WTC11 (cell line): ENCODE measurements around the gene RNF181. TPM values are rescaled to one million over a fixed set of nuclear protein-coding genes. Genes with fewer than 3 reads are reported as not detected.

Experiments used
- ATAC-seq: fragments of 200-7000 bp; cut with Tn5 transposase; 2 replicates; pipeline ENCODE4 v1.10.0; 2021; ENCODE audit warnings: mild to moderate bottlenecking, moderate library complexity
- CTCF ChIA-PET: fragments of 300-600 bp; sonication (Branson Sonifier 250); formaldehyde crosslinking; loops from one replicate; lab custom pipeline; 2021; ENCODE audit warnings: antibody characterized with exemption; lab: Charles Lee
- POLR2A ChIA-PET: fragments of 350-600 bp; sonication (Branson Sonifier 250); formaldehyde crosslinking; loops from one replicate; lab custom pipeline; 2021; ENCODE audit warnings: antibody characterized with exemption; lab: Charles Lee
- DNase-seq: peaks from one replicate; pipeline ENCODE4 v3.0.0; 2021; ENCODE audit warnings: low spot score
- H3K27ac Mint-ChIP-seq: 2 replicates; pipeline ENCODE4 v1.8.0; 2021; ENCODE audit warnings: mixed read lengths
- H3K27me3 Mint-ChIP-seq: 2 replicates; pipeline ENCODE4 v1.8.0; 2021; ENCODE audit warnings: low read depth, mild to moderate bottlenecking, moderate library complexity, mixed read lengths
- H3K36me3 Mint-ChIP-seq: 2 replicates; pipeline ENCODE4 v1.8.0; 2021; ENCODE audit warnings: mixed read lengths
- H3K4me1 Mint-ChIP-seq: 2 replicates; pipeline ENCODE4 v1.8.0; 2022; ENCODE audit warnings: mixed read lengths
- H3K4me3 Mint-ChIP-seq: 2 replicates; pipeline ENCODE4 v1.8.0; 2021; ENCODE audit warnings: mild to moderate bottlenecking, moderate library complexity, mixed read lengths
- H3K9me3 Mint-ChIP-seq: 2 replicates; pipeline ENCODE4 v1.8.0; 2021; ENCODE audit warnings: mixed read lengths
- EMX1 ChIP-seq: fragments of 250-450 bp; sonication (Bioruptor Pico); IDR thresholded peaks from 2 replicates; pipeline ENCODE4 v1.8.0; 2021; ENCODE audit warnings: mild to moderate bottlenecking
- ESRRA ChIP-seq: sonication (generic); formaldehyde crosslinking; IDR thresholded peaks from 2 replicates; pipeline ENCODE4 v1.8.1; 2022; ENCODE audit warnings: mild to moderate bottlenecking, missing genetic modification reagents, borderline replicate concordance
- FOXK1 ChIP-seq: sonication (generic); formaldehyde crosslinking; IDR thresholded peaks from 2 replicates; pipeline ENCODE4 v1.8.0; 2022; ENCODE audit warnings: mild to moderate bottlenecking, moderate library complexity, missing genetic modification reagents
- FOXP1 ChIP-seq: sonication (generic); formaldehyde crosslinking; IDR thresholded peaks from 2 replicates; pipeline ENCODE4 v1.8.0; 2022; ENCODE audit warnings: missing genetic modification reagents, mild to moderate bottlenecking, moderate library complexity, borderline replicate concordance
- MYBL2 ChIP-seq: sonication (generic); formaldehyde crosslinking; IDR thresholded peaks from 2 replicates; pipeline ENCODE4 v1.8.1; 2023; ENCODE audit warnings: mild to moderate bottlenecking, moderate library complexity, missing genetic modification reagents
- NFATC4 ChIP-seq: fragments of 250-450 bp; sonication (Bioruptor Pico); IDR thresholded peaks from 2 replicates; pipeline ENCODE4 v1.9.0; 2021; ENCODE audit warnings: mild to moderate bottlenecking
- NR1H2 ChIP-seq: sonication (generic); formaldehyde crosslinking; IDR thresholded peaks from 2 replicates; pipeline ENCODE4 v1.9.0; 2021; ENCODE audit warnings: mild to moderate bottlenecking, moderate library complexity, missing genetic modification reagents
- NR3C1 ChIP-seq: sonication (generic); formaldehyde crosslinking; conservative IDR thresholded peaks from 2 replicates; pipeline ENCODE4 v1.8.1; 2023; ENCODE audit warnings: low read depth, mild to moderate bottlenecking, missing genetic modification reagents
- OVOL2 ChIP-seq: fragments of 250-450 bp; sonication (Bioruptor Pico); IDR thresholded peaks from 2 replicates; pipeline ENCODE4 v1.9.0; 2021; ENCODE audit warnings: mild to moderate bottlenecking, borderline replicate concordance
- PRRX2 ChIP-seq: fragments of 250-450 bp; sonication (Bioruptor Pico); IDR thresholded peaks from 2 replicates; pipeline ENCODE4 v1.8.0; 2021; ENCODE audit warnings: mild to moderate bottlenecking
- RORB ChIP-seq: fragments of 250-450 bp; sonication (Bioruptor Pico); IDR thresholded peaks from 2 replicates; pipeline ENCODE4 v1.9.0; 2021; ENCODE audit warnings: mild to moderate bottlenecking
- ZBTB21 ChIP-seq: sonication (generic); formaldehyde crosslinking; IDR thresholded peaks from 2 replicates; pipeline ENCODE4 v1.8.1; 2023; ENCODE audit warnings: mild to moderate bottlenecking, missing genetic modification reagents, borderline replicate concordance
- ZNF219 ChIP-seq: sonication (generic); formaldehyde crosslinking; IDR thresholded peaks from 2 replicates; pipeline ENCODE4 v1.8.0; 2023; ENCODE audit warnings: missing genetic modification reagents, mild to moderate bottlenecking, borderline replicate concordance
- total RNA-seq: library from RNA; stranded (reverse); gene quantifications from 3 replicates; pipeline ENCODE4 v1.2.3, GENCODE V29; 2021
- TF ChIP-seq, protein P1 (sequence below): sonication (generic); formaldehyde crosslinking; conservative IDR thresholded peaks from 2 replicates; pipeline ENCODE4 v1.8.1; 2022; ENCODE audit warnings: mild to moderate bottlenecking, missing genetic modification reagents
- TF ChIP-seq, protein P2 (sequence below): sonication (generic); formaldehyde crosslinking; IDR thresholded peaks from 2 replicates; pipeline ENCODE4 v1.8.1; 2023; ENCODE audit warnings: mild to moderate bottlenecking, moderate library complexity, missing genetic modification reagents
- TF ChIP-seq, protein P3 (sequence below): fragments of 250-450 bp; sonication (Bioruptor Pico); IDR thresholded peaks from 2 replicates; pipeline ENCODE4 v1.9.0; 2021; ENCODE audit warnings: moderate library complexity, mild to moderate bottlenecking, inconsistent platforms, borderline replicate concordance
- TF ChIP-seq, protein P4 (sequence below): sonication (generic); formaldehyde crosslinking; IDR thresholded peaks from 2 replicates; pipeline ENCODE4 v1.8.1; 2023; ENCODE audit warnings: mild to moderate bottlenecking, missing genetic modification reagents
- TF ChIP-seq, protein P5 (sequence below): sonication (generic); formaldehyde crosslinking; IDR thresholded peaks from 2 replicates; pipeline ENCODE4 v1.8.0; 2022; ENCODE audit warnings: missing genetic modification reagents
- TF ChIP-seq, protein P6 (sequence below): fragments of 250-450 bp; sonication (Bioruptor Pico); IDR thresholded peaks from 2 replicates; pipeline ENCODE4 v1.8.0; 2021; ENCODE audit warnings: mild to moderate bottlenecking
- TF ChIP-seq, protein P7 (sequence below): sonication (generic); formaldehyde crosslinking; conservative IDR thresholded peaks from 2 replicates; pipeline ENCODE4 v1.8.1; 2023; ENCODE audit warnings: mild to moderate bottlenecking, low read depth, missing genetic modification reagents, moderate library complexity
- TF ChIP-seq, protein P8 (sequence below): sonication (generic); formaldehyde crosslinking; IDR thresholded peaks from 2 replicates; pipeline ENCODE4 v1.8.1; 2022; ENCODE audit warnings: mild to moderate bottlenecking, moderate library complexity, missing genetic modification reagents

The RNF181 gene
- total RNA-seq, 1 experiment from 2014 or later: 95.4 TPM

DNA sequence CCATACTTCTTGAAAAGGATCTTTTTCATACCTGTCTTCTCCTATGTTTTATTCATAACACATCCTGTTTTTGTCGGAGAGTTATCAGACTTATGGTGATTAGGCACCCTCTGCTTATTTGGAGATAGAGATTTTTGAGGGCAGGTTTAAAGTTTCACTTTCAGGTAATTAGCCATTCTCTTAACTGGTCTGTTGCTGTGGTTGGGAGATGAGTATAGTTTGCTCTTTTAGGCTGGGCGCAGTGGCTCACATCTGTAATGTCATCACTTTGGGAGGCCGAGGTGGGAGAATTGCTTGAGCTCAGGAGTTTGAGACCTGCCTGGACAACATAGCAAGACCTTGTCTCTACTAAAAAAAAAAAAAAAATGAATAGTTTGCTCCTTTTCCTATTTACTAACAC is 47.2 kb downstream of the RNF181 start (continued):
- TF ChIP-seq, protein P1, sequence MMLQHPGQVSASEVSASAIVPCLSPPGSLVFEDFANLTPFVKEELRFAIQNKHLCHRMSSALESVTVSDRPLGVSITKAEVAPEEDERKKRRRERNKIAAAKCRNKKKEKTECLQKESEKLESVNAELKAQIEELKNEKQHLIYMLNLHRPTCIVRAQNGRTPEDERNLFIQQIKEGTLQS (CRISPR knock-in tag): no peak
- TF ChIP-seq NFATC4 (CRISPR knock-in tag): no peak
- TF ChIP-seq, protein P2, sequence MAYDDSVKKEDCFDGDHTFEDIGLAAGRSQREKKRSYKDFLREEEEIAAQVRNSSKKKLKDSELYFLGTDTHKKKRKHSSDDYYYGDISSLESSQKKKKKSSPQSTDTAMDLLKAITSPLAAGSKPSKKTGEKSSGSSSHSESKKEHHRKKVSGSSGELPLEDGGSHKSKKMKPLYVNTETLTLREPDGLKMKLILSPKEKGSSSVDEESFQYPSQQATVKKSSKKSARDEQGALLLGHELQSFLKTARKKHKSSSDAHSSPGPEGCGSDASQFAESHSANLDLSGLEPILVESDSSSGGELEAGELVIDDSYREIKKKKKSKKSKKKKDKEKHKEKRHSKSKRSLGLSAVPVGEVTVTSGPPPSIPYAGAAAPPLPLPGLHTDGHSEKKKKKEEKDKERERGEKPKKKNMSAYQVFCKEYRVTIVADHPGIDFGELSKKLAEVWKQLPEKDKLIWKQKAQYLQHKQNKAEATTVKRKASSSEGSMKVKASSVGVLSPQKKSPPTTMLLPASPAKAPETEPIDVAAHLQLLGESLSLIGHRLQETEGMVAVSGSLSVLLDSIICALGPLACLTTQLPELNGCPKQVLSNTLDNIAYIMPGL: no peak
- TF ChIP-seq, protein P3, sequence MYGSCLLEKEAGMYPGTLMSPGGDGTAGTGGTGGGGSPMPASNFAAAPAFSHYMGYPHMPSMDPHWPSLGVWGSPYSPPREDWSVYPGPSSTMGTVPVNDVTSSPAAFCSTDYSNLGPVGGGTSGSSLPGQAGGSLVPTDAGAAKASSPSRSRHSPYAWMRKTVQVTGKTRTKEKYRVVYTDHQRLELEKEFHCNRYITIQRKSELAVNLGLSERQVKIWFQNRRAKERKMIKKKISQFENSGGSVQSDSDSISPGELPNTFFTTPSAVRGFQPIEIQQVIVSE: no peak
- TF ChIP-seq, all 79 proteins: peak for 0

DNA sequence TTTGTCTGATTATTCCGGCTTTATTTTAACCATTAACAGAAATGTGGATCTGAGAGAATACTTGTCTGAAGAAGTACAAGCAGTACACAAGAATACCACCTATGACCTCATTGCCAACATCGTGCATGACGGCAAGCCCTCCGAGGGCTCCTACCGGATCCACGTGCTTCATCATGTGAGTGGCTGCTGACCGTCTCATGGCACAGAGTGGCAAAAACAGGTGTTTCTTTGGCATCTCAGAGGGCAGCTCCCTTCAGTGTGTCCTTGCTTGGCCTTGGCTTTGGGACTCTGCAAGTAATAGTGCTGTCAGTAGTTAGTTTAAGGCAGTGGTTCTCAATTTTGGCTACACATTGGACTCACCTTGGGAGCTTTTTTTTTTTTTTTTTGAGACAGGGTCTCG is 49.4 kb downstream of the RNF181 start:
- ChIA-PET CTCF (interaction anchor here (1.4 kb wide), 1 partner anchor 7 kb away, joined by 5 read pairs; no protein-coding TSS in a partner anchor), POLR2A (no interaction called here)
- DNase-seq: no peak
- ATAC-seq: no peak
- Mint-ChIP-seq H3K27me3 (no peaks in the 10 kb centered on the region; the same call in 1 of the 2 replicates), H3K27ac (no peak overlapping the region), H3K36me3 (peaks cover 90% of the 10 kb centered on the region), H3K4me3 (no peak overlapping the region), H3K9me3 (no peaks in the 10 kb centered on the region), H3K4me1 (no peaks in the 10 kb centered on the region)
- TF ChIP-seq, protein P4, sequence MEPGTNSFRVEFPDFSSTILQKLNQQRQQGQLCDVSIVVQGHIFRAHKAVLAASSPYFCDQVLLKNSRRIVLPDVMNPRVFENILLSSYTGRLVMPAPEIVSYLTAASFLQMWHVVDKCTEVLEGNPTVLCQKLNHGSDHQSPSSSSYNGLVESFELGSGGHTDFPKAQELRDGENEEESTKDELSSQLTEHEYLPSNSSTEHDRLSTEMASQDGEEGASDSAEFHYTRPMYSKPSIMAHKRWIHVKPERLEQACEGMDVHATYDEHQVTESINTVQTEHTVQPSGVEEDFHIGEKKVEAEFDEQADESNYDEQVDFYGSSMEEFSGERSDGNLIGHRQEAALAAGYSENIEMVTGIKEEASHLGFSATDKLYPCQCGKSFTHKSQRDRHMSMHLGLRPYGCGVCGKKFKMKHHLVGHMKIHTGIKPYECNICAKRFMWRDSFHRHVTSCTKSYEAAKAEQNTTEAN (CRISPR knock-in tag): no peak
- TF ChIP-seq RORB (CRISPR knock-in tag): no peak
- TF ChIP-seq, all 79 proteins: peak for 0

DNA sequence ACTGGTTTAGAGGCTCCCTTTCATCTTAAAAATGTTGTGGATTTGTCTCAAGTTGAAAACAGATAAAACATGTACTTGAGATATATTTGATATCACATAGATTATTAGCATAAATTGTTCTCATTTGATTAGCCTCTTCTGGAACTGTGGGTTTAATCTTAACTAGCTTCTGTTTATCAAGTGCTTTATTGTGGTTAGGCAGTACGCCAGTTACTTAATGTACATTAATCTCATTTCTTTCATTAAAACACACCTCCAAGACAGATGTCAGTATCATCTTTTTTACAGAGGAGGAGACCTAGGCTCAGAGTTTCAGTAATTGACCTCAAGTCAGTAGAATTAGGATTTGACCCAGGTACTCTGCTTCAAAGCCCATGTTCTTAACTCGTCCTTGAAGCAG is 50.6 kb downstream of the RNF181 start:
- ChIA-PET CTCF (interaction anchor here (1.4 kb wide), 1 partner anchor 9 kb away, joined by 5 read pairs; no protein-coding TSS in a partner anchor), POLR2A (no interaction called here)
- H3K36me3 Mint-ChIP-seq: peaks cover 82% of the 10 kb centered on the region
- H3K4me1 Mint-ChIP-seq: no peaks in the 10 kb centered on the region
- TF ChIP-seq NR1H2 (no peak), OVOL2 (CRISPR knock-in tag) (no peak), FOXP1 (no peak), ESRRA (CRISPR knock-in tag) (no peak), EMX1 (CRISPR knock-in tag) (no peak), NR3C1 (CRISPR knock-in tag) (no peak), PRRX2 (CRISPR knock-in tag) (no peak), MYBL2 (CRISPR knock-in tag) (no peak), ZNF219 (CRISPR knock-in tag) (no peak), ZBTB21 (CRISPR knock-in tag) (no peak), FOXK1 (CRISPR knock-in tag) (no peak)
- TF ChIP-seq, protein P5, sequence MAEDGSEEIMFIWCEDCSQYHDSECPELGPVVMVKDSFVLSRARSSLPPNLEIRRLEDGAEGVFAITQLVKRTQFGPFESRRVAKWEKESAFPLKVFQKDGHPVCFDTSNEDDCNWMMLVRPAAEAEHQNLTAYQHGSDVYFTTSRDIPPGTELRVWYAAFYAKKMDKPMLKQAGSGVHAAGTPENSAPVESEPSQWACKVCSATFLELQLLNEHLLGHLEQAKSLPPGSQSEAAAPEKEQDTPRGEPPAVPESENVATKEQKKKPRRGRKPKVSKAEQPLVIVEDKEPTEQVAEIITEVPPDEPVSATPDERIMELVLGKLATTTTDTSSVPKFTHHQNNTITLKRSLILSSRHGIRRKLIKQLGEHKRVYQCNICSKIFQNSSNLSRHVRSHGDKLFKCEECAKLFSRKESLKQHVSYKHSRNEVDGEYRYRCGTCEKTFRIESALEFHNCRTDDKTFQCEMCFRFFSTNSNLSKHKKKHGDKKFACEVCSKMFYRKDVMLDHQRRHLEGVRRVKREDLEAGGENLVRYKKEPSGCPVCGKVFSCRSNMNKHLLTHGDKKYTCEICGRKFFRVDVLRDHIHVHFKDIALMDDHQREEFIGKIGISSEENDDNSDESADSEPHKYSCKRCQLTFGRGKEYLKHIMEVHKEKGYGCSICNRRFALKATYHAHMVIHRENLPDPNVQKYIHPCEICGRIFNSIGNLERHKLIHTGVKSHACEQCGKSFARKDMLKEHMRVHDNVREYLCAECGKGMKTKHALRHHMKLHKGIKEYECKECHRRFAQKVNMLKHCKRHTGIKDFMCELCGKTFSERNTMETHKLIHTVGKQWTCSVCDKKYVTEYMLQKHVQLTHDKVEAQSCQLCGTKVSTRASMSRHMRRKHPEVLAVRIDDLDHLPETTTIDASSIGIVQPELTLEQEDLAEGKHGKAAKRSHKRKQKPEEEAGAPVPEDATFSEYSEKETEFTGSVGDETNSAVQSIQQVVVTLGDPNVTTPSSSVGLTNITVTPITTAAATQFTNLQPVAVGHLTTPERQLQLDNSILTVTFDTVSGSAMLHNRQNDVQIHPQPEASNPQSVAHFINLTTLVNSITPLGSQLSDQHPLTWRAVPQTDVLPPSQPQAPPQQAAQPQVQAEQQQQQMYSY: no peak
- TF ChIP-seq, protein P6, sequence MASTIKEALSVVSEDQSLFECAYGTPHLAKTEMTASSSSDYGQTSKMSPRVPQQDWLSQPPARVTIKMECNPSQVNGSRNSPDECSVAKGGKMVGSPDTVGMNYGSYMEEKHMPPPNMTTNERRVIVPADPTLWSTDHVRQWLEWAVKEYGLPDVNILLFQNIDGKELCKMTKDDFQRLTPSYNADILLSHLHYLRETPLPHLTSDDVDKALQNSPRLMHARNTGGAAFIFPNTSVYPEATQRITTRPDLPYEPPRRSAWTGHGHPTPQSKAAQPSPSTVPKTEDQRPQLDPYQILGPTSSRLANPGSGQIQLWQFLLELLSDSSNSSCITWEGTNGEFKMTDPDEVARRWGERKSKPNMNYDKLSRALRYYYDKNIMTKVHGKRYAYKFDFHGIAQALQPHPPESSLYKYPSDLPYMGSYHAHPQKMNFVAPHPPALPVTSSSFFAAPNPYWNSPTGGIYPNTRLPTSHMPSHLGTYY: no peak
- TF ChIP-seq, protein P7, sequence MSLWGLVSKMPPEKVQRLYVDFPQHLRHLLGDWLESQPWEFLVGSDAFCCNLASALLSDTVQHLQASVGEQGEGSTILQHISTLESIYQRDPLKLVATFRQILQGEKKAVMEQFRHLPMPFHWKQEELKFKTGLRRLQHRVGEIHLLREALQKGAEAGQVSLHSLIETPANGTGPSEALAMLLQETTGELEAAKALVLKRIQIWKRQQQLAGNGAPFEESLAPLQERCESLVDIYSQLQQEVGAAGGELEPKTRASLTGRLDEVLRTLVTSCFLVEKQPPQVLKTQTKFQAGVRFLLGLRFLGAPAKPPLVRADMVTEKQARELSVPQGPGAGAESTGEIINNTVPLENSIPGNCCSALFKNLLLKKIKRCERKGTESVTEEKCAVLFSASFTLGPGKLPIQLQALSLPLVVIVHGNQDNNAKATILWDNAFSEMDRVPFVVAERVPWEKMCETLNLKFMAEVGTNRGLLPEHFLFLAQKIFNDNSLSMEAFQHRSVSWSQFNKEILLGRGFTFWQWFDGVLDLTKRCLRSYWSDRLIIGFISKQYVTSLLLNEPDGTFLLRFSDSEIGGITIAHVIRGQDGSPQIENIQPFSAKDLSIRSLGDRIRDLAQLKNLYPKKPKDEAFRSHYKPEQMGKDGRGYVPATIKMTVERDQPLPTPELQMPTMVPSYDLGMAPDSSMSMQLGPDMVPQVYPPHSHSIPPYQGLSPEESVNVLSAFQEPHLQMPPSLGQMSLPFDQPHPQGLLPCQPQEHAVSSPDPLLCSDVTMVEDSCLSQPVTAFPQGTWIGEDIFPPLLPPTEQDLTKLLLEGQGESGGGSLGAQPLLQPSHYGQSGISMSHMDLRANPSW: no peak
- TF ChIP-seq, protein P8, sequence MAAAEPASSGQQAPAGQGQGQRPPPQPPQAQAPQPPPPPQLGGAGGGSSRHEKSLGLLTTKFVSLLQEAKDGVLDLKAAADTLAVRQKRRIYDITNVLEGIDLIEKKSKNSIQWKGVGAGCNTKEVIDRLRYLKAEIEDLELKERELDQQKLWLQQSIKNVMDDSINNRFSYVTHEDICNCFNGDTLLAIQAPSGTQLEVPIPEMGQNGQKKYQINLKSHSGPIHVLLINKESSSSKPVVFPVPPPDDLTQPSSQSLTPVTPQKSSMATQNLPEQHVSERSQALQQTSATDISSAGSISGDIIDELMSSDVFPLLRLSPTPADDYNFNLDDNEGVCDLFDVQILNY (CRISPR knock-in tag): no peak
- H3K27me3 Mint-ChIP-seq: no peaks in the 10 kb centered on the region; the same call in 1 of the 2 replicates
- DNase-seq (no peak), ATAC-seq (no peak)
- no peak overlapping the region for H3K27ac Mint-ChIP-seq
- H3K9me3 Mint-ChIP-seq: no peaks in the 10 kb centered on the region
- H3K4me3 Mint-ChIP-seq: no peak overlapping the region
